ENCODE measurements around the gene ITSN2.
"Not testable (repeated sequence)": the region's sequence is repeated elsewhere in the genome, so short reads cannot be mapped to it uniquely, and the experiment has no call there.

Gene ITSN2

DNA sequence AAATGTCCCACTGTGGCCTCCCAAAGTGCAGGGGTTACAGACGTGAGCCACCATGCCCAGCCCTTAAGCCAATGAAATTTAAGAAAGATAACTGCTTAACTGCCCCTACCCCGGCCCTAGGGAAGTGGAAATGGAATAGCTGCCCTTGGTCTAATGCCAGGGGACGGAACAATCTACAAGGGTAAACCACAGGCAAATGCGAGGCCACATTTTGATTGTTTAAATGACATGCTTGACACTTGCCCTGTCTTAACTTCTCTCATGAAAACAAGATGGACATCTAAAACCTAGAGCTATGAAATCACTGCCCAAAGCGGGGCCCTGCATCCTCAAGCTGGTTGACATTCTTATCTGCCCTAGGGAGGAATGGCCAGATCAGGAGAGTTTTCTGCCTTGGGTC lies 5.5 kb upstream of the ITSN2 start:
- TF ChIP-seq CTCF (IDR thresholded peaks at IDR 0.05; ENCODE audit: borderline replicate concordance, control extremely low read depth, extremely low read depth, insufficient read depth, missing control alignments): no peak
- DNase-seq (ENCODE audit: low spot score): no peak
- in situ Hi-C loops (cut with MboI; ENCODE audit: low sequenced_read_pairs, unreplicated experiment): no loop called here

GRCh38 chr2:24365051-24365450 lies 4.7 kb upstream of the ITSN2 start:
- in situ Hi-C loops (cut with MboI; ENCODE audit: low sequenced_read_pairs, unreplicated experiment): no loop called here
- peak; percentile 41 for DNase-seq (ENCODE audit: low spot score)
- TF ChIP-seq CTCF (IDR thresholded peaks at IDR 0.05; ENCODE audit: borderline replicate concordance, control extremely low read depth, extremely low read depth, insufficient read depth, missing control alignments): no peak

DNA sequence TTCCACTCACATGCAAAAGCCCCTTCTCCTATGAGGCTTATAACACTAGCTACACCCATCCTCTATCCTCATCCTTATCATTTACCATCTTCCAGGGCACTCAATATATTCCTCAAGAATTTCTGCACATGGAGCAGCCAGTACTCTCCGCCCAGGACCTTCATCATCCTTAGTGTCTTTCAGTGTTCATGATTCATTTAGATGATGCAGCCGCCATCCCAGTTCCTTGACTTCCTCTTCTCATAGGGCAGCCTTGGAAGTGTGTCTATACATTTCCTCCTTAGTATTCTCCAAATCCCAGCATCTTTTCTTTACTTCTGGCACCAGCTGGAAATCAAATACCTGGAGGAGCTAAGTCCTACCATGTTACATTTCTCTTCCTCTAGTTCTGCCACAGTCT lies 3.0 kb upstream of the ITSN2 start:
- no peak for DNase-seq (ENCODE audit: low spot score)
- in situ Hi-C loops (cut with MboI; ENCODE audit: low sequenced_read_pairs, unreplicated experiment): no loop called here
- TF ChIP-seq CTCF (IDR thresholded peaks at IDR 0.05; ENCODE audit: borderline replicate concordance, control extremely low read depth, extremely low read depth, insufficient read depth, missing control alignments): no peak

DNA sequence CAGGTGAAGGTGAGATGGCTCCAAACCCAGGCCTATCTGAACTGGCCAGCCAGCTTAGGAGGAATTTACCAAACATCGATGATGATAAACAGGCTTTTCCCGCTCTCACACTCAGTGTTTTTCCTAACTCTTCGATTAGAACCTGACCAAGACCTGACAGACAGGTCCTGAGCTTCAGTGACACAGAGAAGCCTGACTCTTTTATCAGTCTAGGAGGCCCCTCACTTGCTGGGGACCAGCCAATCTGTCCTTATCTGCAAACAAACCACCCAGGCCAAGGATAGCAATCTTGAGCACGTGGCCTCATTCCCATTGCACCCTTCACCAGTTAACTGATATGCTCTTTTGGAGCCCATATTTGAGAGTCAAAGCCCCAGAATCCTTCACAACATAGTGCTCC lies 1.9 kb upstream of the ITSN2 start:
- no peak for DNase-seq (ENCODE audit: low spot score)
- in situ Hi-C loops (cut with MboI; ENCODE audit: low sequenced_read_pairs, unreplicated experiment): no loop called here
- no peak for TF ChIP-seq CTCF (IDR thresholded peaks at IDR 0.05; ENCODE audit: borderline replicate concordance, control extremely low read depth, extremely low read depth, insufficient read depth, missing control alignments)

DNA sequence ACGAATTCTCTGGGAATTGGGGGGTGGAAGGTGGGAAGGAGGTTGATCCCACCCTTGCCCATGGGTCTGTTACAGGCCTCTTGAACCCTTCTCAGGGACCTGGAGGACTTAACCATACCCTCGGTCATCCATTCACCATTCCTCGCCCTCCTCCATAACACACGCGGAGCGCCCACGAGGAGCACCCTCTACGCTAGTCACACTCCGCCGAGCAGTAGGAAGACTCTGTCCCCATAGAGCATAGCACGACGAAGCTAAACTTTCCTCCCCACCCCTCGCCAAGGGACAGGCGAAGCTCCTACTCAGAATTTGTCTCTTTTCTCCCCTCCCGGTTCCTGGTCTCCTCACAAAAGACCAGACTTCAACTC lies 611 bp upstream of the ITSN2 start:
- in situ Hi-C loops (cut with MboI; ENCODE audit: low sequenced_read_pairs, unreplicated experiment): no loop called here
- DNase-seq (ENCODE audit: low spot score): no peak

DNA sequence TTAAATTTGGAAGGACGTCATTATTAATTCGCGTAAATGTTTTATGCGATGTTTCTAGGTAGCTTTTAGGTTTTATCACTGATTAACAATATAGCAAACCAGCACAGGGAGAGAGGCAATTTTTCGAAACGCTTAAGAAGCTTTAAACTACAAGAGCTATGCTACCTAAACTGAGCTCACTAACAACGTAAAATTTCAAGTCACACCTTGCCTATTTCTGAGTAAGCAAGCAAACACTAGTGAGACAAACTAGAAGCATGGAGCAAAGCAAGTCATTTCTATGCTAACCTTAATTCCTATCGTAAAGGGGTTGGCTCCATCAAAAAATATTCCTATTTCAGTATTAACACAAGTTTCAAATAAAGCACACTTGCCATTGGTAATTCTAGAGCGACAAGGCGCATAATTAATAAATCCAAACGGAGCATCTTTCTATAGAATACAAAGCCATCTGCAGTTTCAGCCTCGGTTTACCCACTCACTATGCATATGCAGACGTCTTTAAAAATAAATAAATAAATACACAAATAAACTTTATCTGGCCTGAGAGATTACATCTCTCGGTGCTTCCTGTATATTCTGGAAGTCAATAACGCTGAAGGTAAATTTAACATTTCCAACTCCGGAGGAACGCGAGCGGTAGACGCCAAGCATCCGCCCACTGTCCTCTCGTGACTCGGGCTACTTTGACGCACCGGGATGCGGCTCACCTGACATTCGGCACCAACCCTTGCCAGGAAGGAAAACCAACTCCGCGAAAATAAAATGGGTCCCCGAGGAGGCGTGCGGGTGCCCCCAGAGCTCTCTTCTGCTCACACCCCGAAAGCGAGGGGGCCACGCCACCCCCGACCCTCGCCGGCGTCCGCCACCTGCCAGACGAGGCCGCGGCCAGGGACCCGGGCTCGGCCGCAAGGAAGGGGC lies 947 bp downstream of the ITSN2 start:
- DNase-seq (ENCODE audit: low spot score): no peak
- in situ Hi-C loops (cut with MboI; ENCODE audit: low sequenced_read_pairs, unreplicated experiment): no loop called here
- no peak for TF ChIP-seq CTCF (IDR thresholded peaks at IDR 0.05; ENCODE audit: borderline replicate concordance, control extremely low read depth, extremely low read depth, insufficient read depth, missing control alignments)

More for the DNA sequence above, 611 bp upstream of the ITSN2 start:
- TF ChIP-seq CTCF (IDR thresholded peaks at IDR 0.05; ENCODE audit: borderline replicate concordance, control extremely low read depth, extremely low read depth, insufficient read depth, missing control alignments): no peak

DNA sequence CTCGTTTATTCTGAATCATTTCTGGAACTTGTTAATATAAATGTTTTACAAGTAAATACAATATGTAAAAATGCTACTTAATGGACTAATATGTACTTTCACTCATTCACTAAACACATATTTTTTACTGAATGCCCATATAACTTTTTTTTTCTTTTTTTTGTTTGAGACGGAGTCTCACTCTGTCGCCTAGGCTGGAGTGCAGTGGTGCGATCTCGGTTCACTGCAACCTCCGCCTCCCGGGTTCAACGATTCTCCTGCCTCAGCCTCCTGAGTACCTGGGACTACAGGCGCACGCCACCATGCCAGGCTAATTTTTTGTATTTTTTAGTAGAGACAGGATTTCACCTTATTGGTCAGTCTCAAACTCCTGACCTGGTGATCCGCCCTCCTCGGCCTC lies 2.6 kb downstream of the ITSN2 start:
- in situ Hi-C loops (cut with MboI; ENCODE audit: low sequenced_read_pairs, unreplicated experiment); DNase-seq (ENCODE audit: low spot score): not testable (repeated sequence)

DNA sequence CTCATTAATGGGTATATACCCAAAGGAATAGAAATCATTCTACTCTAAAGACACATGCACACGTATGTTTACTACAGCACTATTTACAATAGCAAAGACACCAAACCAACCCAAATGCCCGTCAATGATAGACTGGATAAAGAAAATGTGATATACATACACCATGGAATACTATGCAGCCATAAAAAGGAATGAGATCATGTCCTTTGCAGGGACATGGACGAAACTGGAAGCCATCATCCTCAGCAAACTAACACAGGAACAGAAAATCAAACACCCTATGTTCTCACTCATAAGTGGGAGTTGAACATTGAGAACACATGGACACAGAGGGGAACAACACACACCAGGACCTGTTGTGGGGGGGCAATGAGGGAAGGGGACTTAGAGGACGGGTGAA lies 3.2 kb downstream of the ITSN2 start:
- in situ Hi-C loops (cut with MboI; ENCODE audit: low sequenced_read_pairs, unreplicated experiment); DNase-seq (ENCODE audit: low spot score): not testable (repeated sequence)
